MM.1S (cell line): ENCODE data around the gene LRRC1.

Experiments
- DNase-seq: peaks from one replicate; pipeline ENCODE4 v3.0.0-alpha.2; 2015
- H2AFZ ChIP-seq: fragments of 300-600 bp; sonication (generic); 2 replicates; pipeline ENCODE4 v1.6.0; 2016; ENCODE audit warnings: antibody characterized with exemption, low read length
- H3F3A ChIP-seq: fragments of 300-600 bp; sonication (generic); 2 replicates; pipeline ENCODE4 v1.6.1; 2016; ENCODE audit warnings: mild to moderate bottlenecking, antibody characterized with exemption, low read length, moderate library complexity, mixed read lengths; ENCODE audit not compliant: insufficient read depth
- H3K27ac ChIP-seq: fragments of 300-600 bp; sonication (generic); 2 replicates; pipeline ENCODE4 v1.5.1; 2016; ENCODE audit warnings: mild to moderate bottlenecking, low read length
- H3K27me3 ChIP-seq: fragments of 300-600 bp; sonication (generic); replicated peaks from 2 replicates; pipeline ENCODE4 v1.6.0; 2016; ENCODE audit warnings: low read length; ENCODE audit not compliant: insufficient read depth
- H3K36me3 ChIP-seq: fragments of 300-600 bp; sonication (generic); replicated peaks from 2 replicates; pipeline ENCODE4 v1.6.1; 2016; ENCODE audit warnings: mild to moderate bottlenecking, low read length, mixed read lengths; ENCODE audit not compliant: insufficient read depth
- H3K4me1 ChIP-seq: fragments of 300-600 bp; sonication (generic); 2 replicates; pipeline ENCODE4 v1.6.1; 2016; ENCODE audit warnings: low read length, mixed read lengths
- H3K4me2 ChIP-seq: fragments of 300-600 bp; sonication (generic); 2 replicates; pipeline ENCODE4 v1.6.0; 2016; ENCODE audit warnings: low read depth, low read length
- H3K4me3 ChIP-seq: fragments of 300-600 bp; sonication (generic); 2 replicates; pipeline ENCODE4 v1.5.1; 2016; ENCODE audit warnings: low read length, mixed read lengths
- H3K79me2 ChIP-seq: fragments of 300-600 bp; sonication (generic); 2 replicates; pipeline ENCODE4 v1.6.1; 2016; ENCODE audit warnings: mixed run types, low read length, mixed read lengths
- H3K9ac ChIP-seq: fragments of 300-600 bp; sonication (generic); 2 replicates; pipeline ENCODE4 v1.6.1; 2016; ENCODE audit warnings: low read length, mixed read lengths
- H3K9me2 ChIP-seq: fragments of 300-600 bp; sonication (generic); replicated peaks from 2 replicates; pipeline ENCODE4 v1.6.1; 2016; ENCODE audit warnings: mild to moderate bottlenecking, low read length, mixed read lengths; ENCODE audit not compliant: insufficient read depth
- H3K9me3 ChIP-seq: fragments of 300-600 bp; sonication (generic); replicated peaks from 2 replicates; pipeline ENCODE4 v1.6.1; 2016; ENCODE audit warnings: mild to moderate bottlenecking, low read length, mixed read lengths; ENCODE audit not compliant: insufficient read depth
- H4K20me1 ChIP-seq: fragments of 300-600 bp; sonication (generic); 2 replicates; pipeline ENCODE4 v1.6.1; 2016; ENCODE audit warnings: mild to moderate bottlenecking, low read length, moderate library complexity, mixed read lengths; ENCODE audit not compliant: insufficient read depth
- CTCF ChIP-seq: fragments of 300-600 bp; sonication (generic); IDR thresholded peaks from 2 replicates; pipeline ENCODE4 v1.5.1; 2016; ENCODE audit warnings: antibody characterized with exemption, low read length, mixed read lengths
- EZH2 ChIP-seq: fragments of 300-600 bp; sonication (generic); optimal IDR thresholded peaks from 2 replicates; pipeline ENCODE3; 2017; ENCODE audit warnings: low read depth, mild to moderate bottlenecking, antibody characterized with exemption, low read length, mixed read lengths
- EZH2phosphoT487 ChIP-seq: fragments of 300-600 bp; sonication (generic); IDR thresholded peaks from 2 replicates; pipeline ENCODE4 v1.6.1; 2018; ENCODE audit warnings: antibody characterized with exemption, low read length

LRRC1 gene

DNA sequence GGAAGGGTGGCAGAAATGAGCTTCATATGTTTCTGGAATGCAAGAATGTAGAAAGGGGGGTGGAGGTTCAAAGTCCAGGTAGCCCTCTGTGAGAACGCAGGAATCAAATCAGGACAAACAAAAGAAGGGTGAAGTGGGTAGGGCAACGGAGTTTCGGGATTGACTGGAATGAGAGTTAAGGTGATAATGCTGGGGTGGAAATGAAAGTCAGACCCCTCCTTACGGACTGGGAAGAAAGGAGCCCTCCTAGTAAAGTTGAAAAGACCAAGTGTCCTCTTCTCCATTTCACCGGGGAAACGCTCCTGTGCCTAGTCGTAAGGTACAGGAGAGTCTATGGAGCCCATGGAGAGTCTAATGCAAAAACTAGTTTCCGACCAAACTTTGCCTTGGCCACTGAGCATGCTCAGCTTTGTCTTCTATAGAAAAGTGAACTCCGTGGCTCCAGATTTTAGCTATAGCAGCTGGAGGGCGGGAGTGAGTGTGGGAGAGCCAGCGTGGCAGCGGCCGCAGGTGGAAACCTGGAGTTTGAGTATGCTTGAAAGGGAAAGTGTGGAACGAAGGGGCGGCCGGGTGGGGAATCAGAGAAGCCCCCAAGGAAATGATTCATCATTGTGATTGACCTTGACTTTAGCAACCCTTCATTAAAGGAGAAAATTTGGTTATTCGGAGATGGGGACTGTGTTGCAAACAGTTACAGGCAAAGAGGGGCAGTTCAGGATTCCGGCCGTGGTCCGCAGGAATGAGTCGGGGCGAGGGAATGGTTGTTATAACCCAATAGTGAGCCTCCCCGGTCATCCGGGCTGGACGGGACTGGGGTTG lies 1.3 kb upstream of the LRRC1 start:
- peak overlapping the region; percentile 88 for H3K27ac ChIP-seq
- H3K4me1 ChIP-seq, result peaks cover 4% of the 10 kb centered on the region; the same call in 1 of the 2 replicates
- no peak for TF ChIP-seq EZH2phosphoT487
- no peak for TF ChIP-seq CTCF
- peaks cover 13% of the 10 kb centered on the region for H3F3A ChIP-seq
- no peaks in the 10 kb centered on the region for H3K9me2 ChIP-seq
- H2AFZ ChIP-seq, result peak overlapping the region; percentile 75
- no peaks in the 10 kb centered on the region for H3K36me3 ChIP-seq
- no peaks in the 10 kb centered on the region for H3K9me3 ChIP-seq
- H3K79me2 ChIP-seq, result peaks cover 37% of the 10 kb centered on the region
- DNase-seq, result peak; percentile 84
- H3K27me3 ChIP-seq, result 0 out of 2 replicates have a peak, but pooled peaks cover 3% of the 10 kb centered on the region
- peak overlapping the region; percentile 87 for H3K4me3 ChIP-seq
- no peaks in the 10 kb centered on the region for H4K20me1 ChIP-seq
- peak overlapping the region; percentile 75; the same call in 1 of the 2 replicates for H3K9ac ChIP-seq
- peak overlapping the region; percentile 86 for H3K4me2 ChIP-seq

DNA sequence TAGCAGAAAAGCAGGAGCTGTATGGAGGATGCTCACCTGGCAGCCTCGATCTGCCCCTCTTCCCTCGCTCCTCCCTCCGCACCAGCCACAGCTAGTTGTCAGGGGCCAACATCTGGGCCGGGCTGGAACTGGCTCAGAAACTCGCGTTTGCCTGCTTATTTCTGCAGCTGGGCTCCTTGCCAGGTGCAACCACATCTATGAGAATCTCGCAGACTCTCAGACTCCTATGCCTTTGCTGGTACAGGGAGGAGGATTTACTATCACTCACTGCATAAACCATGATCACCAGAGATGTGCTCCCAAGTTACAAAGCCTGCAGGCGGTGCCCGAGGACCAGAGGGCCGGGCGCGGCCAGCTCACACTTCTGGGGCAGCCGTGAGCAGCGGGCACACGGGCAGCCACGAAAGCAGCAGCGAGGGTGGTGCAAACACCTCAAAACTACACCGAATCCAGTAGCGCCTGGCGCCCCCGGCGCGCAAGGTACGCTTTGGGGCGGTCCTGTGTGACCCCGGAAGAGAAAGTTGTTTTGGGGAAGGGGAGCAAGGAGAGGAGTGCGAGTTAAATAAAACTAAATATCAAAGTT lies 577 bp upstream of the LRRC1 start:
- Histone ChIP-seq H3K79me2 (peaks cover 44% of the 10 kb centered on the region), H3K4me2 (peak overlapping the region; percentile 86)
- peak; percentile 90 for DNase-seq

GRCh38 chr6:53795340-53795701 lies 516 bp downstream of the LRRC1 start:
- Histone ChIP-seq H3K36me3 (no peaks in the 10 kb centered on the region), H3K27me3 (no peaks in the 10 kb centered on the region), H3K79me2 (peaks cover 55% of the 10 kb centered on the region), H3K9ac (peak overlapping the region; percentile 75), H3F3A (peaks cover 13% of the 10 kb centered on the region), H3K9me3 (no peaks in the 10 kb centered on the region), H3K4me2 (peak overlapping the region; percentile 86), H4K20me1 (no peaks in the 10 kb centered on the region), H2AFZ (peak overlapping the region; percentile 75), H3K27ac (peak overlapping the region; percentile 88; the same call in 1 of the 2 replicates), H3K4me3 (peak overlapping the region; percentile 87), H3K4me1 (peaks cover 4% of the 10 kb centered on the region; the same call in 1 of the 2 replicates), H3K9me2 (no peaks in the 10 kb centered on the region)
- no peak for TF ChIP-seq EZH2
- TF ChIP-seq EZH2phosphoT487, result no peak
- TF ChIP-seq CTCF, result no peak
- peak; percentile 25 for DNase-seq

More for the DNA sequence above, 577 bp upstream of the LRRC1 start:
- no peaks in the 10 kb centered on the region for H3K9me3 ChIP-seq
- peak overlapping the region; percentile 87 for H3K4me3 ChIP-seq
- peaks cover 13% of the 10 kb centered on the region for H3F3A ChIP-seq
- H2AFZ ChIP-seq, result peak overlapping the region; percentile 75
- peak overlapping the region; percentile 88 for H3K27ac ChIP-seq
- no peaks in the 10 kb centered on the region for H3K36me3 ChIP-seq
- peak overlapping the region; percentile 75 for H3K9ac ChIP-seq
- no peaks in the 10 kb centered on the region for H3K27me3 ChIP-seq
- no peaks in the 10 kb centered on the region for H3K9me2 ChIP-seq
- H4K20me1 ChIP-seq, result no peaks in the 10 kb centered on the region
- H3K4me1 ChIP-seq, result peaks cover 4% of the 10 kb centered on the region; the same call in 1 of the 2 replicates
- TF ChIP-seq EZH2phosphoT487, result no peak
- no peak for TF ChIP-seq EZH2
- TF ChIP-seq CTCF, result peak; percentile 69
